Ovary (tissue), 3 donors: Measurements from ENCODE around the gene PSME4.
"Not testable (repeated sequence)": the region's sequence is repeated elsewhere in the genome, so short reads cannot be mapped to it uniquely, and the experiment has no call there.

Experiments used
- POLR2A ChIP-seq: fragments of 450-650 bp; IDR thresholded peaks from one replicate; pipeline ENCODE4 v1.6.1; 2017; ENCODE audit warnings: antibody characterized with exemption, mild to moderate bottlenecking, moderate library complexity
- TF ChIP-seq, protein P1 (sequence below), 3 donors: fragments of 450-650 bp in 2 of 3; fragments of 200-600 bp in 1 of 3; IDR thresholded peaks; one replicate each; pipeline versions ENCODE4 v1.5.1 to v1.8.0; 2016 to 2022; ENCODE audit warnings: antibody characterized with exemption in 3 of 3, mild to moderate bottlenecking in 1 of 3
- donor health status: DM: no; HTN: no; CAD: no.

DNA sequence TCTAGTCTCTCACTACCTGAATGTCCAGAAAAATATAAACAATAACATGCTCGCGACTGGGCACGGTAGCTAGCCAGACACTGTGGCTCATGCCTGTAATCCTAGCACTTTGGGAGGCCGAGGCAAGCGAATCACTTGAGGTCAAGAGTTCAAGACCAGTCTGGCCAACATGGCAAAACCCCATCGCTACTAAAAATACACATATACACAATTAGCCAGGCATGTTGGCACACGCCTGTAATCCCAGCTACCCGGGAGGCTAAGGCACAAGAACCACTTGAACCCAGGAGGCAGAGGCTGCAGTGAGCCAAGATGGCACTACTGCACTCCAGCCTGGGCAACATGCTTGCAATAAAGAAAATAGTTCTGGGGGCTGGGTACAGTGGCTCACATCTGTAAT is 44.5 kb downstream of the PSME4 start:
- TF ChIP-seq, protein P1, sequence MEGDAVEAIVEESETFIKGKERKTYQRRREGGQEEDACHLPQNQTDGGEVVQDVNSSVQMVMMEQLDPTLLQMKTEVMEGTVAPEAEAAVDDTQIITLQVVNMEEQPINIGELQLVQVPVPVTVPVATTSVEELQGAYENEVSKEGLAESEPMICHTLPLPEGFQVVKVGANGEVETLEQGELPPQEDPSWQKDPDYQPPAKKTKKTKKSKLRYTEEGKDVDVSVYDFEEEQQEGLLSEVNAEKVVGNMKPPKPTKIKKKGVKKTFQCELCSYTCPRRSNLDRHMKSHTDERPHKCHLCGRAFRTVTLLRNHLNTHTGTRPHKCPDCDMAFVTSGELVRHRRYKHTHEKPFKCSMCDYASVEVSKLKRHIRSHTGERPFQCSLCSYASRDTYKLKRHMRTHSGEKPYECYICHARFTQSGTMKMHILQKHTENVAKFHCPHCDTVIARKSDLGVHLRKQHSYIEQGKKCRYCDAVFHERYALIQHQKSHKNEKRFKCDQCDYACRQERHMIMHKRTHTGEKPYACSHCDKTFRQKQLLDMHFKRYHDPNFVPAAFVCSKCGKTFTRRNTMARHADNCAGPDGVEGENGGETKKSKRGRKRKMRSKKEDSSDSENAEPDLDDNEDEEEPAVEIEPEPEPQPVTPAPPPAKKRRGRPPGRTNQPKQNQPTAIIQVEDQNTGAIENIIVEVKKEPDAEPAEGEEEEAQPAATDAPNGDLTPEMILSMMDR (IDR thresholded peaks at IDR 0.05) = not testable (repeated sequence)
- TF ChIP-seq POLR2A = not testable (repeated sequence)
